Activated CD8-positive, alpha-beta memory T cell treated with anti-CD3 and anti-CD28 coated beads, Interleukin-2, amount 50 U/mL, for 24 hours (primary cell): Measurements from ENCODE around the gene AGAP3.

Source experiments
- DNase-seq: peaks from one replicate; pipeline ENCODE4 v3.0.0-alpha.2; 2020; ENCODE audit errors: extremely low read depth

Gene AGAP3

DNA sequence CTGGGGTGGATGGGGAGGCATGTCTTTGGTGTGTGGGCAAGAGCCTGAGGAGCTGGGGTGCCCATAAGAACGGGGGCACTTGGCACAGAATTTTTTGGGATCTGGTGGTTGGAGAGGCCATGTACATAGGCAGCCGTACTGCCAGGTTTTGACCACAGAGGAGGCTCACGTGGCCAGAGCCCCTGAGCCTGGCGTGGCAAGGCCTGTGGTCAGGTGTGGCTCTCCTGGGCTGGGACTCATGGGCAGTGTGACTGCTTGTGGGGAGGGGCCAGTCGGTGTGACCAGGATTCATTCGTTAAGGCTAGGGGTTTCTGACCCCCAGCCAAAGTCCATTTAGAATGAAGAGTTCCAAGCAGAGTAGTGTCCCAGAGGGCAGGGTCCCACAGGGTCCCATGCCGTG is 38.2 kb downstream of the AGAP3 start:
- DNase-seq = no peak

DNA sequence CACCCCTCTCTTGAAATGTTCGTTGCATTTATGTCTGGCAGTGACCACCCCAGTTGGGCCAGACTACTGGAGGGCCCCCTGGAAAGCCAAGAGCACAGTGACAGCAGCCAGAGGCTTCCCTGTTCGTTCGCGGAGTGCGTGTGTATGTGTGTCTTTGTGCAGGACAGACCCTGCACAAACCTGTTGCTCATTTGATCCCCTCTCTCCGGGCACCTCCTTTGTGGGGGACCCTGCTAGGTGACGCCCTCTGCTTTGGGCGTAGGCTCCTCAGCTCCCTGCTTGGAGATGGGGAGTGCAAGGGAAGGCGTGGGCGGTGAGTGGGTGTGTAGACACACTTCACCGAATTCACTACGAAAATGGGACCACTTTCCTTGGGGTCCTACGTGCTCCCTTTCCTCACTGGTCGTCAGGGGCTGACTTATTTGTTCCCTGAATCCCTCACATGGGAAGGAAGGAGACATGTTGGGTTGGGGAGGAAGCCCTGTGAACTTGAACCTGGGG is 38.7 kb downstream of the AGAP3 start:
- DNase-seq = no peak

DNA sequence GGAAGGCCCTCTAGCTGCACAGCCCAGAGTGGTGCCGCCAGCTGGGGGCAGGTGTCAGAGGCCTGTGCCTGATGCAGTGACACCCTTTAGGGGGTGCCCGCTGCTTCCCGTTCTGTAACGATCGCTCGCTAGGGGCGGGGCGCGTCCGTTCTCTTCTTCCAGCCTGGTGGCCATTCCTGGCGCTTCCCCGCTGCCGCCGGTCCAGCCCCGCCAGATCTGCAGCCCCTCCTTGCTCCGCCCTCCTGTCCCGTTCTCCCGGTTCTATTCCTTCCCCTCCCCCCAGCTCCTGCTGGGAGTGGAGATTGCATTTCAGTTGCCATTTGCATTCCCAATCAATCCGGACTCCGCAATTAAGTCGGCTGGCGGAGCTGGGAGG is 39.2 kb downstream of the AGAP3 start:
- no peak for DNase-seq

DNA sequence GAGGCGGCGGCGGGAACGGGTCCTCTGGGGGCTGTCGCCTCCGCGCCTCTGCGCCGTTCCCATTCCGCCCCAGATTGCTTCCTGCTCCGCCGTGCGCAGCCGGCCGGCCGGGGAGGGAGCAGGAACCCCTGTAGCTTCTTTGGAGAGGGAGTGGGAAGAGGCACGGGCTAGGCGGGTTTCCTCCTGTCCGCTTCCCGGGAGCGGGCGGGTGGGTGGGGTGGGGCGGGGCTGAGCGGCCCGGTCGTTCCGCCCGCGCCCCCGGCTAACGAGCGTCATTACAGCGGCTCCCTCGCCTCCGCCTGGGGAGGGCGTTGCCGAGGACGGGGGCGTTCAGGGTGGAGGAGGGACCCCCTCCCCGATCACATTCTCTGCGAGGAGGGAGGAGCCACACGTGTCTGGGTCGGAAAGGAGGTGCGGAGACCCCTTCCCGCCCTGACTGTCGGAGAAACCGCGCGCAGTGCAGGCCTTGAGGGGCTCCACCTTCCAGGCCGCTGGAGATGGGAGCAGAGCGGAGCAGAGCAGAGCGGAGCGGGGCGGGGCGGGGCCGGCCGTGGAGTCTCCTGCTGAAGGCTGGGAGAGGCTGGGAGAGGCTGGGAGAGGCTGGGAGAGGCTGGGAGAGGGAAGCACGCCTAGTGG is 39.7 kb downstream of the AGAP3 start:
- DNase-seq = no peak

DNA sequence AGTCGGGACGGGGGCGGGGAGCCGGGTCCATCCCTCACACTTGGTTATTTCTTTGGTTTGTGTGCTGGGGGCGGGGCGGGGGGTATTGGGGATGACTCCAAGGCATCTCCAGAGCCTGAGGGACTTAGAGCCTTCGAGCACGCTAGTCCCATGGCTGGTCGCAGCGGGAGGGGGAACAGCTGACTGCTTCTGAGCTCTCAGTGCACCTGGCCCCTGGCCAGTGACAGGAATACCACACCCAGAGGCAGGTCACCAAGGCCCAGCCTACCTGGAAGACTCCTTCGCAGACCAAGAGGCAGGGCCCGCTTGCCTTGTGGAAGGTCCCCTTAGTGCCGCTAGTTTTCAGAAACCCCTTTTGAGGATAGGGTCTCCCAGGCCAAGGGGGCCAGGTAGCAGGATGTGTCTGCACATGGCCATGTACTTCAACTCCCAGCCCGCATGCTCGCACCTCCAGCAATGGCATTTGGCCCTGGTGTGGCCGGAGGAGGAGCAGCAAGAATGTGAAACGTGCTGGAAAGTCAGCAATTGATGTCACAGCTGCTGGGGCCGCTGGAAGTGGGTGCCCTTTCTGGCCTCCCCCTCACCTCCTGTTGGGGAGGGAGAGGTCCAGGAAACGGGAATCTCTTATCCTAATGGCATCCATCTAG is 40.3 kb downstream of the AGAP3 start:
- no peak for DNase-seq

DNA sequence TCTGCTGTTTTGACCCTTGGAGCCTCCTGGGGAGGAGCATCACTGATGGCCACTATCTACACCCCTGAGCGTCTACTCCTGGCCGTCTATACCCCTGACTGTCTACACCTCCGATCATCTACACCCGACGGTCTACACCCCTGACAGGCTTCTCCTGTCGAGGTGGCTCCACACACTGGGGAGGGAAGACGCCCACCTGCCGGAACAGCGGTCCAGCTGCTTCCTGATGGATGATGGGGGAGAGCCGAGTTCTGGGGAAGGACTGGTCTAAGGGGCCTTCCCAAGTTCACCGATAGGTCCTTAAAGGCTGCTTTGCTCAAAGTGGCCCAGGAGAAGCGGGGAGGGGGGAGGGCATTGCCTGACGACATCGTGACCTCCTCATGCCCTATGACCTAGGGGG is 41.9 kb downstream of the AGAP3 start:
- DNase-seq = no peak

DNA sequence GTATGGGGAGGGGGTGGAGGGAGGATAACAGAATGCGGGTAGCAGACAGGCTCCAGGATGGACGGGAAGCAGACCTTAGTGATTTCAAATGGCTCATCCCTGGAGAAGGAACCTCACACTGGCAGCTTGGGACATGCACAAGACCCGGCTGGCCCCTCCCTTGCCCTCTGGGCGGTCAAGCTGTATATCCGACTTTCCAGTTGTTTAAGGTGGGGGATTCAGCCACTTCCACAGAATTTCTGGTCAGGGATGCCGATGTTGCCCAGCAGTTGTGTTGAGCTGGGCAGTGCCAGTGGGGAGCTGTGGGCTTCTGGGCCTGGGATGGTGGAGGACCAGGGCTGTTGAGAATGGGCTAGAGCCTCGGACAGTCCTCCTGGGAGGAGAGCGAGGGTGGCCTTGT is 42.4 kb downstream of the AGAP3 start:
- no peak for DNase-seq

DNA sequence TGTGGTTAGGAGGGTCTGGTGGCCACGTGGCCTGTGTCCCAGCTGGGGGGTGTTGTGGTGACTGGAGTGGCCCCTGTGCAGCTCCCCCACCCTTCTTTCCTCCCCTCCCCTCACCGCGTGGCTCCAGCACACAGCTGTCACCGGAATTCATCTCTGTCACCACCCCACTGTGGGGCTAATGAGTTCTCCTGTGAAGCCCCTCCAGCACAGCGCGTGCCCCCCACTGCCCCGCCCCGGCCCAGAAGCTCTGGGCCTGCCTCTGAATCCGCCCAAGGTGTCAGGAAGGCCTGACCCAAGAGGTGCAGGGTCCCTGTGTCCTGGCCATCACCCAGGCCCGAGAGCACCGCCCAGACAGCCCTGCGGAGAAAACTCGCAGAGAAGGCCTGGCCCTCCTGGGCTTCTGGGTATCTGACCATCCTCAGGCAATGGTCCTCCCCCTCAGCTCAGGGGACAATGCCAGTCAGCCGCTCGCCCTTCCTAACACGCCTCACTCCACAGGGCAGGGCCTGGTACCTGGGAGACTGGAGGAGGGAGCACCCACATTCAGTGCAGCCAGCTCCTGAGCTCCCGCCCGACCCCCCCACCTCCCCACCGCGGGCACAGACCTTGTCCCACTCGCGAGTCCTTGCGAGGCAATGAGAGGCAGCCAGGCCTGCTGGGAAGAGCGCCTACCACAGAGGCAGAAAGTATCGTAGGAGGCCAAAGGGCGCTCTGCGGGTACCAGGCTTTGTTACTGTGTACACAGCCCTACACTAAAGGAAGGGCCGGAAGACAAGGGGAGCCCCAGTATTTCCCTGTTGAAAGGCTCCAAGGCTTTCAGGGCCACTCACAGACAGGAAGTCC is 43.1 kb downstream of the AGAP3 start:
- DNase-seq = no peak

DNA sequence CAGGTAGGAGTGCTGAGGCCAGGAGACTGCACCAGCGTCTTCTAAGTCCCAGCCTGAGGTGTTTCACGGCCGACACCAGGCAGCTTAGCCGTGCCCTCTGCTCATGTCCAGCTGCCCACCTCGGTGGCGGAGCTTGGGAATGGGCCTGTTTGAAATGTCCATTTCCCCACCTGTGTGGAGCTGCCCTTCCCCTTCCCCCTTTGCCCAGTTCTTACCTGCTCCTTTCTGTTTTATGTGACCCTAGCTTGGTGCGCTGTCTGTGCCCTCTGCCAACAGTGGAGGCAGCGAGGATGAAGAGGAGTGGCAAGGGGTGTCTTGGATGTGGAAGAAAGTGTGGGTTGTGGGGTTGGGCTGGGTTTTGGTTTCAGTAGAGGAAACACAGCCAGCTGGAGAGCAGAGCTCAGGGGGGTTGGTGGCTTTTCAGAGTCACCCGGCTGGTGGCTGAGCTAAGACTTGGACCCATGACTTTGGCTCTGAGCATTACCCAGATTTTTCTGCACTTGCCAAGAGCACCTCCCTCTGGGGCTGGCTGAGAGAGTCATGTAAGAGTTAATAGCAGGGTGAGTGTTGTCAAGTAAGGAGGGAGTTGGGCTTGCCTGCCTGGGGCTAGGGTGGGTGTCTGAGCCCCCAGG is 43.8 kb downstream of the AGAP3 start:
- no peak for DNase-seq

DNA sequence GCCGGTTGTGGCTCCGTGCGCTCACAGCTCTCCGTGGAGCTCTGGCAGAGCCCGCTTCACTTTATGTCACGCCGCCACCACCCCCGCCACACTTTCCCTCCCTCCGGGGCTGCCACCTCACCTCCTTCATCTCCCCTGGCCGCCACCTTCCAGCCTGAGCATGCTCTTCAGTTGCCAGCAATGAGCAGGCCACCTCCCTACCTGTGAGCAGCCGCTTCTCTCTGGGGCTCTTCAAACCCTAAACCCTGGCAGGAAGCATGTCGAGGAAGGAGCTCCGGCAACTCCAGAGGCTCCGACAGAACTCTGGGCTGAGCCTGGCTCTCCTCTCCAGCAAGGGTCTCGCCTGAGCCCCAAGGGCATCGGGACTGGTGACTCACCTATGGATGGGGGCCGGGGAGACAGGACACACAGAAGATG is 44.5 kb downstream of the AGAP3 start:
- DNase-seq = no peak

DNA sequence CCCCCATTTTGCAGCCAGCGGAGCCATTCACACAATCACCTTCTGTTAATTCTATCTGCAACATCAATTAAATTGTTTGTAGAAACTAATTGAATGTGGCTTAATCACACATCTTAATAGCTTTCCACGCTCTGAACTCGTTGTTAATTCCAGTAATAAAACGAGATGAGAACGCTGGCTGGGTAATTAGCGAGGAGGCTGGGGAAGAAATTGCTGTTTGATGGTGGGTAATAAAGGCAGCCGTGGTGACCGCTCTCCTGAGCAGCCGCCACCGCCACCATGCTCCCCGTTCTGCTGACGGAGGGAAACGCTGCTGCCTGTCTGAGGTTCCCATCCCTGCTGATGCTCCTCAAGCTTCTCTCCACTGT is 44.9 kb downstream of the AGAP3 start:
- no peak for DNase-seq

DNA sequence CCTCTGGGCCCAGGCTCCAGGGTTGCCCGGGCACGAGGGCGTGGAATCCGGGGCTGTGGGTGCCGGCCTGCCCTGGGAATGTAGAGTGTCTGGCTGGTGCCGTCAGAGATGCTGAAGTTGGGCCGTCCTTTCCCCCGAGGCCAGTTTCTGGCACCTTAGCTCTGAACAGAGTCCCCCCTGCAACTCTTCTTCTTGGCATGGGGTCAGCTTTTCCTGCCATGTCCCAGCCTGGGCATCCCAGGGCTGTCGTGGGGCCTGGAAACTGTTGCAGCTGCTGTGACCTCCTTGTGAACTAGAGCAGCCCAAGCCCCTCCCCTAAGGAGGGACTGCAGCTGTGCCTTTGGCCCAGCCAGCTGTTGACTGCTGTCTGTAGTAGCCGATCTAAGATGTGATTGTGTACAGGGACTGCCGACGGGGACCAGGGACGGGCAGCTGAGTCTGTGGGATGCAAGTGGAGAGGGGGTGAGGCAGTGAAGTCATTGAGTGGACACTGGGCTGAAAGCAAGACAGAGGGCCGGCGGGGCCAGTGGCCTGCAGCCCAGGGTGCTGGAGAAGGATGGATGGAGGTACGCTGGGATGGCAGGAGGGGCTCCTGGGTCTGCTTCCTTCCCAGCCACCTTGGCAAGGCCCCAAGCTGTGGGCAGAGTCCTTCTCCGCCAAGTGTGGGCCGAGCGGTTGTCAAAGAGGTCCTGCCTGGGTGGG is 45.5 kb downstream of the AGAP3 start:
- no peak for DNase-seq

DNA sequence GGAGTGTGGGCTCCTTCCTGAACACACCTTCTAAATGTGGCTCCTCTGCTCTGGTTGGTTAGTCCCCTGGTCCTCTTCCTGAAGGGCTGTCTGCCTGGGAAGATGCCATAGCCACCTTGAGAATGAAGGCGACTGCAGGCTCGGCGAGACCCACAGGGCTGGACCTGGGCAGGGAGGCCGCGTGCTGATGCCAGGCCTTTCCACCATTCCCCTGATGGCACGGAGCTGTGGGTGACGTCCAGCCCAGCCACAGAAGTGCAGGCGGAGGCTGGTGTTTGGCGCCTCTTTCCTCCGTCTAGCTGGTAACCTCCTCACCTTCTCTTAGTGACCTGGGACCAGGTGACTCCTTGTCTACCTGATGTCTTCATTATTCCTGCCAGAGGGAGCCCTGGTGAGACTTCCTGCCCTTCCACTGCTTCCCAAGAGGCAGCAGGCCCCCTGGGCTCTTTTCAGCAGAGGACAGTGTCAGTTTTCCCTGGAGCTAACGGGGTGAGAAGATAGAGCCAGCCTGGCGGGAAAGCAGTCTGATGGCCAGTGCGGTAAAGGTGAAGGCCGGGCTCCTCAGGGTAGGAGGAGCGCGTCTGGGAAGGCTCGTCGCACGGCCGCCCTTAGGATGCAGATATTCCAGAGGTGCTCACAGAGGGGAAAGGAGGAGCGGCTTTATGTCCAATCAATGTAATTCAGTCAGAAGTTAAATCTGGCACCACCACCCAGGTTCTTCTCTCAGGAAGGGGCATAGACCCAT is 46.4 kb downstream of the AGAP3 start:
- no peak for DNase-seq

DNA sequence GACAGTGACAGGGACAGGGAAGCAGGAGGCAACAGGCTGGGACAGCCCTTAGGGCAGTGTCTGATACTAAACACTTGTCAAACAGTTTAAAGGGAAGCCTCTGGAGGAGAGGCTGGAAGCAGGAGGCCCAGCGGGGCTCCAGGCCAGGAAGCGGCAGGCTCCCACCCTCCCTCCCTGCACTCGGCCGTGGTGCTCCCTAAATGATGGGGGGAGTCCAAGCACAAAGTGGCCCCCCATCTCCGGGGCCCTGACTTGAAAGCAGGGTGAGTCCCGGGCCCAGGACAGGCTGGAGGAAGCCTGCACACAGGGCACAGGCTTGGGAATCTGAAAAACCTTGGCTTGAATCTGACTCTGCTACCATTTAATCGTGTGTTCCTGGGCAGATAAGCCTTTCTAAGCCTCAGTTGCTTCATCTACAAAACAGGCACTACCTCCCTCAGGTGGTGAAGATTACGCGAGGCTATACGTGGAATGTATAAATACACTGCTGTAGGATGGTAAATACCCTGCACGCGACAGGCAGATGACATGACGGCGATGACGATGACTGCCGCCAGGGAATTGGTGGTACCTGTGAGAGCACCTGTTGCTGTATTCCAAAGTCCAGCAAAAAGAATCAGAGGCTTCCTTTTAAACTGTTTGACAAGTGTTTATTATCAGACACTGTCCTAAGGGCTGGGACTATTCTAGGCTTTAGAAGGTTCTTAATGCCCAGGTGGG is 47.2 kb downstream of the AGAP3 start:
- DNase-seq = no peak

DNA sequence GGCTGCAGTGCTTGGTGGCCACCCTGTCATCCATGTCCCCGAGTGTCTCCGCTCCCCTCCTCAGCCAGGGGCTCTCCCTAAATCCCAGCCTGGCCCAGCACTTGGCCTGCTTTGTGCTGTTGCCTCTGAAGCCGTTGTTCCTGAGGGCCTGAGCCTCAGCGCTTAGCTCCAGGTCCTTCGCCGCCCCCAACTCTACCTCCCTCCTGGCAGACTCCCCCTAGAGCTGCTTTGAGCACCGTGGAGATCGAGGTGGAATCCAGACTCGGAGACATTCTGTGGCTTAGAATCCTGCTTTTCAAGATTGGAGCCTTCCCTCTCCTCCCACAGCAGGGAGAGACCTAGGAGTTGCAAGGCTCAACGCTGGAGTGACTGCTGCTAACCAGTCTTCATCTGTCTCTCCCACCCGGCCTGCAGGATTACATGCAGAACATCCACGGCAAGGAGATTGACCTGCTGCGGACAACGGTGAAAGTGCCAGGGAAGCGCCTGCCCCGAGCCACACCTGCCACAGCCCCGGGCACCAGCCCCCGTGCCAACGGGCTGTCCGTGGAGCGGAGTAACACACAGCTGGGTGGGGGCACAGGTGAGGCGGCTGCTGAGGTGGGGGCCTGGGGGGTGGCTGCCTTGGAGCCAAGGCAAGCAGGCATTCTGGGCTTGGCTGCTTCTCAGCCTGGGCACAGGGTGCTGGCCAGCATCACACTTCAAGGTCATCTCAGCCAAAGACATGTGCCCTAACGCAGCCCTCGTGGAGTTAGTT is 47.9 kb downstream of the AGAP3 start:
- no peak for DNase-seq

DNA sequence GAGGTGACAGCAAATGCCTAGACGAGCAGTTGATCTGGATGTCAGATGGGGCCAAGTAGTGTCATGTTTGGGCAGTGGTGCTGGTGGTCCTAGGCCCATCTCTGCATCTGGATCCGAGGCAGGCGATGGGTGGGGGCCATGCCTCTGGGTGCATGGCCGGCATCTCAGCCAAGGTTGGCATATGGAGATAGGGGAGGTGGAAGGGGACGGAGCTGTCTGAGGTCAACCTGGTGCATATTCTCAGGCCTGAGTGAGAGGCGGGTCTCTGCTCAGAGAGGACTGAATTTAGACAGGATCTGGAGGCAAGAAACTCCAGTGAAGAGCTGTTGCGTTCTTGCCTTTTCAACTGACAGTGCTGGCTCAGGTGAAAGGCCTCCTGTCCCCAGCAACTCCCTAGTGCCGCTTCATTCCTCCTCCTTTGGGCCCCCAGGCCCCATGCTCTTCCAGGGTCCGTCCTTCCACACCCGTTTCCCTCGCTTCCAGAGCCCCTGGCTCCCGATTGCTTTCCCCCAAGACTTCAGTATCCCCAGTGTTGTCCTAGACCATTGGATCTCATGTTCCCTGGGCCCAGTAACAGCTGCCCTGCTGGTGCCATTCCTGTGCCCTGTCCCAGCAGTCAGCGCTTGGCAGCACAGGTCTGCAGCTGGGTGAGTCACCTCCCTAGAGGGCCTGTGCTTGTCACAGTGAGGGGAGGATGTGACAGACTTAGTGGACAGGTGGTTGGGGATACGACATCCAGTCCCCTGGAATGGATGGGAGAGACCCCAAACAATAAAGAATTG is 48.7 kb downstream of the AGAP3 start:
- no peak for DNase-seq

DNA sequence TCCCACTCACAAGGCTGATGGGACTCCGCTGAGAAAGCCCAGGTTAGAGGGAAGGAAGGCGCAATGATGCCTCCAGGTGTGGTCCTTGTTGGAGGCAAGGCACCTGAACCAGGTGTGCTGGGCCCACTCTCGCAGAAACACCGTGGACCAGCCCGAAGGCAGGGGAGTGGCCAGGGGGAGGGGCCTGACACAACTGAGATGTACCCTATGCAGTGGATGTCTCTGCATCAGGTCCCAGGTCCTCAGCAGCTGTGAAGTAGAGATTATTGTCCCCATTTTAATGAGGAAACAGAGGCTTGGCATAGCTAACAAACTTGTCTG is 49.2 kb downstream of the AGAP3 start:
- DNase-seq = no peak

DNA sequence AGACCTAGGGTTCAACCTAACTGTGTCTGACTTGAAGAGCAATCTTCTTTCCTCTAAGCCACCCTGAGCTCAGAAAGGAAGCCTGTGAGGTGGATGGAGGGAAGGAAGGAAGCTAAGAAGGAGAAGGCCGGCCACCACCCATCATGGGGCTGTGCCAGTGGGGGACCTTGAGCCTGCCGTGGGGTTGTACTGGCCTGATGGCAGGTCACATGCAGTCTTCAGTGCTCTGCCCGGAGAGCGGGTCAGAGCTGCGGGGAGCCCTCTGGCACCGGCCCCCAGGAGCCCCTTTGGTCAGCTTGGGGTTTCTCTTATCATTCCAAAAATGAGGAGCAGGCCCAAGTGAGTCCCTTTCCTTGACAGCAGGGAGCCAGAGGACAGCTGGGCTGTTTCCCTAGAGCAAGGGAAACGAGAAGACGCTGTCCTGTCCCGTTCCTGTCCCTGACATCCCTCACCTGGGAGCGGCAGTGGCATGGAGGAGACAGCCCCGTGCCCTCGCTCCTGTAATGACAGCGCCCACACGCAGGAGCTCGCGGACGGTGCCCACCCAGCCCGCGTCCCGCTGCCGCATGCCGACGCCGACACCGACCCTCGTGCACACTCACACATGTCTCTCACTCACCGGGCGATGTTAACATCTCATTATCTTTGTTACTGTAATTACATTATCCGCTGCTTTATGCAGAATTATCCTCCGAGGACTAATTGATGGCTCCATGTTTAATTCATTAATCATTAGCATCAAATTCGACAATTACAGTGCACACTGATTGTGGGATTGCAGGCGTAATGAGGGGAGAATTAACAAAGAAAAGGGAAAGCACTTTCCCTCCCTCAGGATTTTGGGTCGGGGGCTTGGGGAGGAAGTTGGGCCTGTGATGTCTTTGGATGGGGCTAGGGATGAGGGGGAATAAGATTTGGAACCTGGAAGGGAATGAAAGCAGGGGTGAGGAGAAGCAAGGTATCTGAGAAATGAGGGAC is 49.9 kb downstream of the AGAP3 start:
- no peak for DNase-seq
